Stimulated activated naive CD8-positive, alpha-beta T cell treated with anti-CD3 and anti-CD28 coated beads, Interleukin-15, amount 100 ng/mL, for 72 hours (primary cell): ENCODE measurements around the gene CRYBA4.

Experiments
- ATAC-seq: fragments of 150-1000 bp; cut with Tn5 transposase; 2 replicates; pipeline ENCODE4 v1.10.0; 2021; ENCODE audit warnings: mild to moderate bottlenecking, moderate library complexity
- DNase-seq, 2 donors: peaks; one replicate each; pipeline ENCODE4 v3.0.0; 2021 to 2022
- H3K27ac Mint-ChIP-seq, 2 donors: one replicate each; pipeline ENCODE4 v1.8.0; 2022; ENCODE audit warnings: mild to moderate bottlenecking in 2 of 2, mixed read lengths in 2 of 2, moderate library complexity in 2 of 2
- H3K27me3 Mint-ChIP-seq: one replicate; pipeline ENCODE4 v1.8.0; 2022; ENCODE audit warnings: mixed read lengths
- H3K4me1 Mint-ChIP-seq: one replicate; pipeline ENCODE4 v1.8.0; 2022; ENCODE audit warnings: mild to moderate bottlenecking, mixed read lengths
- H3K4me3 Mint-ChIP-seq, 2 donors: one replicate each; pipeline ENCODE4 v1.8.0; 2022; ENCODE audit warnings: mild to moderate bottlenecking in 2 of 2, mixed read lengths in 2 of 2, moderate library complexity in 1 of 2
- H3K9me3 Mint-ChIP-seq, 2 donors: one replicate each; pipeline ENCODE4 v1.8.0; 2022; ENCODE audit warnings: mixed read lengths in 2 of 2

CRYBA4 gene

DNA sequence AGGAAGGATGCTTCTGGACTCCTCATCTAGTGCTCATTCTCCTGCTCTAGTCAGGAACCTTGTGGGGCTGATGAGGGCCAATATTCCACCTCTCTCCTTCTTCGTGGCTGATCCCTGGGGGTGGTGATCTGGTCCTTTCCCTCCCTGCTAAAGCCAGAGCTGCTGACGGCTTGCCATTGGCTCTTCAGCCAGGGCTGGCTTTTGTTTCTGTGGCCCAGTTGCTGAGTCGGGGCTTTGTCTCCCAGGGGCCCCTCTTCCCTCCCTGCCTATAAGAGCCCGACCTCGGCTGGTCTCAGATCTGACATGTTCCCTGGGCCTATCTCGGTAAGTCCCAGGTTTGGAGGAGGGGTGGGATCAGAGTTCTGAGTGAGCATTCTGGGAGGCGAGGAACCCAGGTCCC lies at the start of gene CRYBA4:
CRYBA4 (plus strand) TSS at position 301 of the 400 bp plus-strand sequence. CDS start 634 bp downstream, outside the sequence.
- H3K27ac Mint-ChIP-seq: no peak within 1 kb of the TSS
- no peaks in the 10 kb centered on the region for H3K27me3 Mint-ChIP-seq
- H3K9me3 Mint-ChIP-seq: peaks cover 8 to 9% of the 10 kb centered on the region in 2 donors
- ATAC-seq (no peak), DNase-seq (no peak)
- no peak within 1 kb of the TSS for H3K4me3 Mint-ChIP-seq
- H3K4me1 Mint-ChIP-seq: peaks cover 28% of the 10 kb centered on the region

DNA sequence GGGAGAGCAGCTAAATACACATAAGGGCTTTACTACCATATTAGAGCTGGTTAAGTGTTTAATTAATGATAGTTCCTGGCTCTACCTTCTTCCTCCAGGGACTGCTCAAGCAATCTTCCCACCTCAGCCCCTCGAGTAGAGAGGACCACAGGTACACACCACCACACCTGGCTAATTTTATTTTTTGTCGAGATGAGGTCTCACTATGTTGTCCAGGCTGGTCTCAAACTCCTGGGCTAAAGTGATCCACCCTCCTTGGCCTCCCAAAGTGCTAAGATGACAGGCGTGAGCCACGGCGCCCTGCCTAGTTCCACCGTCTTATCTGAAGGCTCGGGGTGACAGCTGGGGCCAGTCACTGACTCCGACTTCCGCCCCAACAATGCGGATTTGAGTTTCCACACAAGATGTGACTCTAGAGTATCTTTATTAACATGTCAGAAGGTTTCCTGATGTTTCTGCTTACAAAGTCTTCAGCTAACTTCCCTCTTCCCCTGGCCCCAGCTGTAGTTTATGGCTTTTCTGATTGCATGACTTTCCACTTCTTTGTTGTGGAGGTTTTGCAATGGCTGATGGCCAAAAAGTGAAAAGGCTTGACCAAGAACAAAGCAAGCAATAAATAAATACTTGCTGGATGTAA lies 48.6 kb upstream of the CRYBA4 start:
- Mint-ChIP-seq H3K4me3 (peak overlapping the region; percentile 48 to 56), H3K27me3 (no peaks in the 10 kb centered on the region), H3K27ac (peak overlapping the region; percentile 56 to 84), H3K4me1 (peaks cover 81% of the 10 kb centered on the region), H3K9me3 (no peaks in the 10 kb centered on the region)
- DNase-seq: no peak
- peak; percentile 66 for ATAC-seq

DNA sequence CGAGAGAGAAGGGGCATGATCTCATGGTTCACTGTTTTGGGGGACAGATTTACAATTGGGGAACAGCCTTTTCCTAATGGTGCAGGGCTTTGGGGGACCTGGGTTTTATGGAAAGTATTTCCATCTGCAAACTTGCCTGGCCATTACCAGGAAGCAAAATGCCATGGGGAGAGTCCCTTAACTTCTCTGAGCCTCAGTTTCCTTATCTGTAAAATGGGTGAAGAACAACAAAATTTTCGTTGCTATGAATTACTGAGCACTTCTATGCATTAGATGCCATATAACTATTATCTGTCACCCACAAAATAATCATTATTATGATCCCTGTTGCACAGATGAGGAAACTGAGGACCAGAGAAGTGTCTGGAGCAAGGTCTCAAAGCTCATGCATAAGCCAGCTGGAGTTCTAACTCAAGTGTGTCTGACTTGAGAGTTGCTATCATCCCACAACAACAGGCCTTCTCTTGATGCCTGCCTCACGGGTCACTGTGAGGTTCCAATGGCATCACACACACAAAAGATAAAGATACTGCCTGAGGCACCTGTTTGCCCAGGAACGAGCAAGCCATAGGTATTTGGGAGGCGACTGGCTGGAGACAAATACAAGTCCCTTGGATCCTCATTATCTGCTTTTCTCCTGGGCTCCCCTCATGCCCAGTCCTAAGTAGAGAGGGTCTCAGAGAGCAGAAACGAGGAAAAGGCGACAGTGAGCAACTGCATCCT lies 47.6 kb upstream of the CRYBA4 start:
- no peaks in the 10 kb centered on the region for H3K9me3 Mint-ChIP-seq
- peak overlapping the region in 1 of 2 donors; percentile 84 for H3K27ac Mint-ChIP-seq
- H3K4me3 Mint-ChIP-seq: peak overlapping the region in 1 of 2 donors; percentile 56
- ATAC-seq (no peak), DNase-seq (no peak)
- peaks cover 81% of the 10 kb centered on the region for H3K4me1 Mint-ChIP-seq
- no peaks in the 10 kb centered on the region for H3K27me3 Mint-ChIP-seq

DNA sequence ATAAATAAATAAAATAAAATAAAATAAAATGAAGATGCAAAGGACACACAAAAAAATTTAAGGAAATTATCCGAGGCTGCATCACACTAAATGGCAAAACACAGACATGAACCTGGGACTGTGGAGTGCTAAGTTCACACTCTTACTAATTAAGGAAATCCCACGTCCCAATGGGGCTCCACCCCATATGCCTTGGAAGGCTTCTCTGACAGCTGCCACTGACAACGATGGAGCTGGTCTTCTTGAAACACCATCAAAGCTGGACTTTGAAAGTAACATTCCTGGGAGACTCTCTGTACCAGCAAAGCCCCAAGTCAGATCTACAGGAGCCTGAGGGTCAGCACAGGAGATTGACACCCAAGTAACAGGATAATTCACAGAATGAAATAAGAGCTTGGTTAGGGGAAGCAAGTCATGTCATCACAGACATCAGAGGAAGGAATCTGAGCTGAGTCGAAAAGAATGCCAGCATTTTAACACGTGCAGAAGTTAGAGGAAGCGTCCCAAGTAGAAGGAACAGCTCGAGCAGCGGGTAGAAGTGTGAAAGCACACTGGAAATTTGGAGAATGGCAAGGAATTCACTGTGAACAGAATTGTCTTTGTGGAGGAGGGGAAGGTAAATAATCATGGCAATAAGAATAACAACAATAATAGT lies 45.6 kb upstream of the CRYBA4 start:
- no peak for DNase-seq
- ATAC-seq: no peak
- no peak overlapping the region for H3K4me3 Mint-ChIP-seq
- no peaks in the 10 kb centered on the region for H3K9me3 Mint-ChIP-seq
- no peaks in the 10 kb centered on the region for H3K27me3 Mint-ChIP-seq
- H3K4me1 Mint-ChIP-seq: peaks cover 81% of the 10 kb centered on the region
- peak overlapping the region in 1 of 2 donors; percentile 13 for H3K27ac Mint-ChIP-seq

DNA sequence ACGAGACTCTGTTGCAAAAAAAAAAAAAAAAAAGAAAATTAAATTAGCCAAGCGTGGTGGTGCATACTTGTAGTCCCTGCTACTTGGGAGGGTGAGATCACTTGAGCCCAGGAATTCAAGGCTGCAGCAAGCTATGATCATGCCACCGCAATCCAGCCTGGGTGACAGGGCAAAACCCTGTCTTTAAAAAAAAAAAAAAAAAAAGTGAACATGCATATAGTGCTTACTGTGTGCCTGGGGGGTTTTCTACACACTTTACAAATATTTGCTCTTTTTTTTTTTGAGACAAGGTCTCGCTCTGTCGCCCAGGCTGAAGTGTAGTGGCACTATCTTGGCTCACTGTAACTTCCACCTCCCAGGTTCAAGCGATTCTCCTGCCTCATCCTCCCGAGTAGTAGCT lies 44.7 kb upstream of the CRYBA4 start:
- ATAC-seq (no peak), DNase-seq (no peak)
- H3K4me1 Mint-ChIP-seq: peaks cover 81% of the 10 kb centered on the region
- no peaks in the 10 kb centered on the region for H3K9me3 Mint-ChIP-seq
- H3K4me3 Mint-ChIP-seq: no peak overlapping the region
- no peaks in the 10 kb centered on the region for H3K27me3 Mint-ChIP-seq
- no peak overlapping the region for H3K27ac Mint-ChIP-seq

DNA sequence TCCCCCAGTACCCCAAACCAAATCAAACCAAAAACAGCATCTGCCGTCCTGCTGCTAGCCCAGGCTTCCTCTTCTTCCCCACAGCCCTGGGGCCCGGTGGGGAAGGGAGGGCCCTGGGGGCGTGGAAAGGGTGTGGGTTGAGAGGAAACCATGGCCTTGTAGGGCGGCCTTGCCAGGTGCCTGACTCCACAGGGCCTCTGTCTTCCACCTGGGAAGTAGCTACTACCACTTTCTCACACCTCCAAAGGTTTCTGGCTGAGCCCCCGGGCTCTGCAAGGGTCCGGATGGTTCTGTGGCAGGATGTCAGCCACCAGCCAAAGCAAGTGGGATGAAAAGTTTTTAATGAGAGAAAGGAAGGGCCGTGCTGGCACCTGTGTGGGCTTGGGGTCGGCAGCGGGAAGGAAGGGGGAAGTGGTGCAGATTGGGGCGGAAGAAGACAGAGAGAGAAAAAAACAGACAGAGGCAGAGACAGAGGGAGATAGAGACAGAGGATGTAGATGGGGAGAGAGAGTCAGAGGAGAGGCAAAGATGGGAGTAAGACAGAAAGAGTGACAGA lies 42.4 kb upstream of the CRYBA4 start:
- Mint-ChIP-seq H3K4me1 (peaks cover 81% of the 10 kb centered on the region), H3K27me3 (no peaks in the 10 kb centered on the region), H3K4me3 (peak overlapping the region; percentile 86 to 88), H3K9me3 (no peaks in the 10 kb centered on the region), H3K27ac (peak overlapping the region; percentile 95 to 97)
- ATAC-seq: peak; percentile 97
- DNase-seq: peak; percentile 50 to 68

DNA sequence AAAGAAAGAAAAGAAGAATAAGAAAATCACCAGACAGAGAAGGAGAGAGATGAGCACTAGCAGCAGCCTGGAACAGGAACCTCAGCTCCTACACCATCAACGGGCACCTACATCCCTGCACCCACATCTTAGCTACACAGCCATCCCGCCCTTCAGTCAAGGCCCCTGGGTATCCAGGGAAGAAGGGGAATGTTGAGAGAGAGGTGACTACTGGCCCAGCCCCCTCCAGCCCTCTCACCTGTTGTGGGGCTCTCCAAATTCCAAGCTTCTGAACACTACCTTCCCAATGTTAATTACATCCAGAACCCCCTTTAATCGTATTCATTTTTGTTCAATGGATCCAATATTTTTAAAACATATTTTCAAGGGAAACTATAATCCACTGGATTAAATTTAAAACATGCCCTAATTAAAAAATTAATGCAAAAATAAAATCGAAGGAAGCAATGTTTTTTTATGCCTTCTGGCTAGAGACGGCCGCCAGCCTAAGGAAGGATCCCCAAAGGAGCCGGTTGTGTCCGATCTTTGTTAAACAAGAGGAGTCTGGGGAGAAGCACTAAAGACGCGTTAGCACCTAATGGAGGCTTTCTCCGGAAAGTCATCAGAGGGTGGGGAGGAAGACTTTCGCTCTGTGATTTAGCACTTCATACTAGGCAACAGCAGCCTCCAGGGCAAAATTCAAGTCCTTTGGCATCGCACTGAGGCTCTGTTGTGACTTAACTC lies 41.4 kb upstream of the CRYBA4 start:
- H3K9me3 Mint-ChIP-seq: no peaks in the 10 kb centered on the region
- ATAC-seq: no peak
- peaks cover 81% of the 10 kb centered on the region for H3K4me1 Mint-ChIP-seq
- peak overlapping the region; percentile 86 to 88 for H3K4me3 Mint-ChIP-seq
- peak overlapping the region; percentile 95 to 97 for H3K27ac Mint-ChIP-seq
- DNase-seq: no peak
- no peaks in the 10 kb centered on the region for H3K27me3 Mint-ChIP-seq

DNA sequence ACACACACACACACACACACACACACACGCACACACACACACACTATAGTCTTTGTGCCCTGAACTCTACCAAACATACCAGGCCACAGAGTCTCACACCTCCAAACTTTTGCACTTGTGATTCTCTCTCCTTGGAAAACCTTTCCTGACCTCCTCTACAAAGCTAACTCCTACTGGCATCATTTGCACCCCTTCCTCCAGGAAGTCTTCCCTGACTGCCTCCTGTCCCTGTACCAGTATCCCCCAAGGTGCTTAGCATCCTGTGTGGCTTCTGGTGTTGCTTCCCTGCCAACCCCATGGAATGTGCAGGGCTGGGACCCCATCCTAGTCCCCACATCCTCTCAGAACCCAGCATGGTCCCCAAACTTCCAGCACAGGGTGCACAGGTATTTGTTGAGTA lies 40.7 kb upstream of the CRYBA4 start:
- H3K4me1 Mint-ChIP-seq: peaks cover 85% of the 10 kb centered on the region
- no peaks in the 10 kb centered on the region for H3K9me3 Mint-ChIP-seq
- H3K27me3 Mint-ChIP-seq: no peaks in the 10 kb centered on the region
- peak overlapping the region; percentile 51 to 83 for H3K27ac Mint-ChIP-seq
- DNase-seq (no peak), ATAC-seq (no peak)
- H3K4me3 Mint-ChIP-seq: peak overlapping the region; percentile 26 to 60

DNA sequence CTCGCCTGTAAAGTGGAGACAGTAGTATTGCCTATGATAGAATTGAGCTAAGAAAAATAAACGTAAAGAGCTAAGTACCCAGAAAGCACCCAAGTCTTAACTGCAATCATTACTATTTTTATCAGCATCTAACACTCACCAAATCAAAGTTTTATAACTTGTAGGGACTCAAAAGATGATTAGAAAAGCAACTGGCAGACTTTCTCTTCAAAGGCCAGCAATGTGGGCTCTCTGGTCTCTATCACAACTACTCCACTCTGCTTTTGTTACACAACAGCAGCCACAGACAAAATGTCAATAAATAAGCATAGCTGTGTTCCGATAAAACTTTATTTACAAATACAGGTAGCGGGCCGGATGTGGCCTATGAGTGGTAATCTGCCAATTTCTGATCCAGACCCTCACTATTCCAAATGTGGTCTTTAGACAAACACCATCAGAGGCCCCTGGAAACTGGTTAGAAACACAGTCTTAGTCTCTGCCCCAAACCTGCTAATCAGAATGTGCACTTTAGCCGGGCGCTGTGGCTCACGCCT lies 40.1 kb upstream of the CRYBA4 start:
- Mint-ChIP-seq H3K27ac (no peak overlapping the region), H3K4me3 (no peak overlapping the region), H3K27me3 (no peaks in the 10 kb centered on the region), H3K9me3 (no peaks in the 10 kb centered on the region), H3K4me1 (peaks cover 91% of the 10 kb centered on the region)
- ATAC-seq (no peak), DNase-seq (no peak)

DNA sequence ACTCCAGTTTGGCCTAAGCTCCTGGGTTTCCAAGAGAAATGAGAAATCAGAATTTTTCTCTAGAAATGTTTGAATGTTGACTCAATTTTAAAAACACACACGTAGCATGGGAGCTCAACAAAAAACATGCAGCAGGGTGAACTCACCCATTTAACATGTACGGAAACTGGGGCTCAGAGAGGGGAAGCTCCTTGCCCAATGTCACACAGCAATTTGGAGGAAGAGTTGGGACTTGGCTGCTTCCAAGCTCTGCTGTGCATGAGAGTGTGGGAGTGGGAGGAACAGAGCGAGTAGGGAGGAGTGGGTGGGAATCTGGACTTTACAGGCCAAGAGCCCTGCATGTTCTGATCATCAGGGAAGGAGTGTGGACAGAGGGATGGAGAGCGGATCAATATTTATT lies 37.8 kb upstream of the CRYBA4 start:
- DNase-seq (no peak), ATAC-seq (no peak)
- no peaks in the 10 kb centered on the region for H3K27me3 Mint-ChIP-seq
- H3K9me3 Mint-ChIP-seq: no peaks in the 10 kb centered on the region
- H3K4me3 Mint-ChIP-seq: no peak overlapping the region
- peak overlapping the region; percentile 73 to 75 for H3K27ac Mint-ChIP-seq
- peaks cover 98% of the 10 kb centered on the region for H3K4me1 Mint-ChIP-seq

DNA sequence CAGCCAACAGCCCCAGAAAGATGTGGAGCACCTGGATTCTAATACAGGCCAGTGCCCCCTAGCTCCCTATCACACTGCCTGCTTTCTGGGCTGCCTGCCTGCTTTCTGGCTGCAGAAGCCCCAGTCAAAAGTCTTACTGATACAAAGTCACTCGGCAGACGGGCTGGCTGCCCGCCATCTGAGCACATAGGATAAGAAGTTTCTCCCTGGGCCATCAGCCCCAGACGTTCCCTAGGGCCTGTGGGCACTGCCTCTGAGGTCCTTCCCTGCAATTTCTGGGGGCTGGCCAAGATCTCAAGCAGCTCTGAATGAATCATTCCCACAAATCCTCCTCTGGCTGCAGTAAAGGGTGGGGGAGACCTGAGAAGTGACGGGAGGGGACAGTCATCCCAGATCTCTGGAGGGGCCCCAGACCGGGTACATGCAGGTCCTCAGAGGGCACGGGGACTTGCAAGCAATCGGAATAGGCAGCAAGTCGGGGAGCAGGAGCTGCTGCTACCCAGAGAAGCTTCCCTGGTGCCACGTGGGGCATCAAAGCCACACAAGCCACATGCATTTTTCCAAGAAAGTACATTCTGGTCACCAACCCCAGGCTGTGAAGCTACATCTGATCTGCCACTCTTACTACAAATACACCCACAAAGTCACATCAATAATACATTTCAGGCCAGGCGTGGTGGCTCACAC lies 36.5 kb upstream of the CRYBA4 start:
- peak in 1 of 2 donors; percentile 18 for DNase-seq
- H3K4me1 Mint-ChIP-seq: peaks cover 90% of the 10 kb centered on the region
- peak overlapping the region; percentile 17 to 80 for H3K27ac Mint-ChIP-seq
- H3K4me3 Mint-ChIP-seq: peak overlapping the region; percentile 64 to 80
- H3K9me3 Mint-ChIP-seq: no peaks in the 10 kb centered on the region
- ATAC-seq: no peak
- no peaks in the 10 kb centered on the region for H3K27me3 Mint-ChIP-seq

DNA sequence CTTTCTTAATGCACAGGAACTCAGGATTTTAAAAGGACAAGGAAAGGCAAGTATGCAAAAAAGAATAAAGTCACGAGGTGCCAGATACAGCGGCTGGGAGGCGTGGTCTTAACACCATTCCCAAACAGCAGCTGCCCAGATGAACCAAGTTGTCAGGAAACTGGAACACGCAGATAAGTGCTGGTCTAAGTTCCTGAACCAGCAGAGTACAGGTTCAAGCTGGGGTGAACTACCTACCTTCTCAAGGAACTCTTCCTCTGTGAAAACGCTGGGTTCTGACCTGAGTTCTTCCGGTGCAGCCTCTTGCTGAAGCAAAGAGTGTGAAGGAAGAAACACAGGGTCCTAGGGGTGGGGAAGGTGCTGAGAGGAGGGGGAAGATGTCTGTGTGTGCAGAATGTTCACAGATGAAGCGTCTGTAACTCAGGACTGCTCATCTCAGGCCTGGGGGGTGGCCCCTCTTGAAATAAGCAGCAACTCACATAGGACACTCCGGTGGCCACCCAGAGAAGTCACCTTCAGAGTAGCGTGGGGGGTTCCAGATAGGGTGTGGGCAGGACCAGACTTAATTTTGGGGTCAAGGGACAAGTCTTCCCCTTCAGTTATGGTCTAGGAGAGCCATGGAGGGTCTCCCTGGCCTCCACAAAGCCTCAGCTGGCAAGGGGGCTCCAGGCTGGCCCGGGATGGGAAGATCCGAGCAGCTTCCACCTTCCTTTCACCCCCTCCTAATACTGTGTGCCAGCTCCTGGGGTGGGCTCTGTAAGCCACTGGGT lies 35.0 kb upstream of the CRYBA4 start:
- no peaks in the 10 kb centered on the region for H3K27me3 Mint-ChIP-seq
- H3K4me1 Mint-ChIP-seq: peaks cover 86% of the 10 kb centered on the region
- peak overlapping the region; percentile 79 to 80 for H3K4me3 Mint-ChIP-seq
- peak overlapping the region; percentile 89 to 92 for H3K27ac Mint-ChIP-seq
- no peaks in the 10 kb centered on the region for H3K9me3 Mint-ChIP-seq
- DNase-seq (peak in 1 of 2 donors; percentile 21), ATAC-seq (peak; percentile 31)

DNA sequence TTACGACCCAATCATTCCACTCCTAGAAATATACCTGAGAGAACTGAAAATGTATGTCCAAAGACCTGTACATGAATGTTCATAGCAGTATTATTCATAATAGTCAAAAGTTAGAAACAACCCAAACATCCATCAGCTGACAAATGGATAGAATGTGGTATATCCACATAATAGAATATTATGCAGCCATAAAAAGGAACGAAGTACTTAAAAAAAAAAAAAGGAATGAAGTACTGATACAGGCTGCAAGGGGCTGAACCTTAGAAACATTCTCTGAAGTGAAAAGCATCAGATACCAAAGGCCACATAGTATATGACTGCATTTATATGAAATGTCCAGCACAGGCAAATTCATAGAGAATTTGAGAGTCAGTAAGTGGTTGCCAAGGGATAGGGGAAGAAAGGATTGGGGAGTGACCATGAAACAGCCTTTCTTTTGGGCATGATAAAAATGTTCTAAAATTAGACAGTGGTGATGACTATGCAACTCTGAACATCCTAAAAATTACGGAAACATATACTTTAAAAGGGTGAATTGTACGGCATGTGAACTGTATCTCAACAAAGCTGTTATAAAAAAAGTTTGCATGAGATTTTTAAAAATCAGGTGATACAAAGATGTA lies 33.7 kb upstream of the CRYBA4 start:
- Mint-ChIP-seq H3K4me3 (peak overlapping the region; percentile 92 to 93), H3K27me3 (no peaks in the 10 kb centered on the region), H3K4me1 (peaks cover 86% of the 10 kb centered on the region), H3K9me3 (no peaks in the 10 kb centered on the region), H3K27ac (no peak overlapping the region)
- no peak for ATAC-seq
- no peak for DNase-seq
